Stimulated activated CD8-positive, alpha-beta memory T cell treated with anti-CD3 and anti-CD28 coated beads, Interleukin-15, amount 100 ng/mL, for 4 hours (primary cell): Measurements from ENCODE around the gene CRYBG1.
"Not testable (repeated sequence)": the region's sequence is repeated elsewhere in the genome, so short reads cannot be mapped to it uniquely, and the experiment has no call there.

ENCODE experiments used
- DNase-seq, 2 donors: peaks; one replicate each; pipeline ENCODE4 v3.0.0-alpha.2; 2020; ENCODE audit warnings: low read depth in 2 of 2

The CRYBG1 gene

GRCh38 chr6:106553440-106553839 lies 192.9 kb downstream of the CRYBG1 start:
- no peak for DNase-seq

- DNase-seq: no peak
Observed at GRCh38 chr6:106555767-106556166, 195.2 kb downstream of the CRYBG1 start.

- no peak for DNase-seq
Observed at GRCh38 chr6:106556368-106556960, 195.9 kb downstream of the CRYBG1 start.

- DNase-seq: no peak
Observed at GRCh38 chr6:106557837-106558236, 197.3 kb downstream of the CRYBG1 start.

- no peak for DNase-seq
Observed at GRCh38 chr6:106558364-106558763, 197.8 kb downstream of the CRYBG1 start.

- not testable (repeated sequence) for DNase-seq
Observed at GRCh38 chr6:106559659-106560058, 199.1 kb downstream of the CRYBG1 start.

- DNase-seq: no peak
Observed at GRCh38 chr6:106560996-106561685, 200.6 kb downstream of the CRYBG1 start.

- no peak for DNase-seq
Observed at GRCh38 chr6:106561686-106562405, 201.3 kb downstream of the CRYBG1 start.

- no peak for DNase-seq
Observed at GRCh38 chr6:106563614-106564013, 203.1 kb downstream of the CRYBG1 start.

GRCh38 chr6:106564476-106564875 lies 204.0 kb downstream of the CRYBG1 start:
- no peak for DNase-seq

- no peak for DNase-seq
Observed at GRCh38 chr6:106568530-106568929, 208.0 kb downstream of the CRYBG1 start.

- no peak for DNase-seq
Observed at GRCh38 chr6:106569428-106569827, 208.9 kb downstream of the CRYBG1 start.

- no peak for DNase-seq
Observed at GRCh38 chr6:106572436-106572835, 211.9 kb downstream of the CRYBG1 start.

GRCh38 chr6:106572875-106573585 lies 212.5 kb downstream of the CRYBG1 start:
- no peak for DNase-seq

- DNase-seq: no peak
Observed at GRCh38 chr6:106574741-106575458, 214.4 kb downstream of the CRYBG1 start.

- no peak for DNase-seq
Observed at GRCh38 chr6:106579281-106579680, 218.8 kb downstream of the CRYBG1 start.

GRCh38 chr6:106581468-106581867 lies 221.0 kb downstream of the CRYBG1 start:
- no peak for DNase-seq

- DNase-seq: no peak
Observed at GRCh38 chr6:106586815-106587415, 226.4 kb downstream of the CRYBG1 start.

- not testable (repeated sequence) for DNase-seq
Observed at GRCh38 chr6:106588937-106589336, 228.4 kb downstream of the CRYBG1 start.

GRCh38 chr6:106591111-106591825 lies 230.8 kb downstream of the CRYBG1 start:
- no peak for DNase-seq

- DNase-seq: no peak
Observed at GRCh38 chr6:106599440-106599839, 238.9 kb downstream of the CRYBG1 start.
